ENCODE measurements around the gene OR8B4.
"Not testable (repeated sequence)": the region's sequence is repeated elsewhere in the genome, so short reads cannot be mapped to it uniquely, and the experiment has no call there.

OR8B4 gene

DNA sequence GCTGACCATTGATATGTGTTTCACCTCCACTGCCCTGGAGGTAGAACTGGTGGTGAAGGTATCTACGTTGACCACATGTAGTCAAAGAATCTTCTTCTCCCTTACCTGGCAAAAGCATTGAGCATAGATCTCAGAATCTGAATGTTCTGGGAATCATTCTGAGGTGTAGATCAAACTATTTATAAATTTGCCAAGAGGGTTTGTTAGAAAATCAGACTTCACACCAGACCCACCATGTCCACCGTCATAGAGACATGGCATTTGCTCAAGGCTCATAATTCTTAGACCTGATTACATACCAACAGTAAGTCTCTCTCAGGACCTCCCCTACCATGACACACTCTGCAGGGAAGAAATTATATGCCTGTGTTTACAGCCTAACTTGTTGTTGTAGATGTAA, 40.3 kb downstream of the OR8B4 start, which contains the start of gene OR8B2:
OR8B2 (minus strand) TSS at position 101 of the 400 bp plus-strand sequence. CDS start 1,156 bp downstream, outside the sequence.
- TF ChIP-seq, protein P1, sequence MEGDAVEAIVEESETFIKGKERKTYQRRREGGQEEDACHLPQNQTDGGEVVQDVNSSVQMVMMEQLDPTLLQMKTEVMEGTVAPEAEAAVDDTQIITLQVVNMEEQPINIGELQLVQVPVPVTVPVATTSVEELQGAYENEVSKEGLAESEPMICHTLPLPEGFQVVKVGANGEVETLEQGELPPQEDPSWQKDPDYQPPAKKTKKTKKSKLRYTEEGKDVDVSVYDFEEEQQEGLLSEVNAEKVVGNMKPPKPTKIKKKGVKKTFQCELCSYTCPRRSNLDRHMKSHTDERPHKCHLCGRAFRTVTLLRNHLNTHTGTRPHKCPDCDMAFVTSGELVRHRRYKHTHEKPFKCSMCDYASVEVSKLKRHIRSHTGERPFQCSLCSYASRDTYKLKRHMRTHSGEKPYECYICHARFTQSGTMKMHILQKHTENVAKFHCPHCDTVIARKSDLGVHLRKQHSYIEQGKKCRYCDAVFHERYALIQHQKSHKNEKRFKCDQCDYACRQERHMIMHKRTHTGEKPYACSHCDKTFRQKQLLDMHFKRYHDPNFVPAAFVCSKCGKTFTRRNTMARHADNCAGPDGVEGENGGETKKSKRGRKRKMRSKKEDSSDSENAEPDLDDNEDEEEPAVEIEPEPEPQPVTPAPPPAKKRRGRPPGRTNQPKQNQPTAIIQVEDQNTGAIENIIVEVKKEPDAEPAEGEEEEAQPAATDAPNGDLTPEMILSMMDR (conservative IDR thresholded peaks at IDR 0.05; ENCODE audit: low read depth, low read length), result no peak
- no peak within 1 kb of the TSS for H3K4me3 ChIP-seq (ENCODE audit: low read depth, low read length)
- DNase-seq (ENCODE audit: low read depth), result no peak

- not testable (repeated sequence) for DNase-seq (ENCODE audit: low read depth); H3K4me3 ChIP-seq (ENCODE audit: low read depth, low read length)
Observed at GRCh38 chr11:124382857-124383256, 41.8 kb downstream of the OR8B4 start.

- no peak overlapping the region for H3K4me3 ChIP-seq (ENCODE audit: low read depth, low read length)
- TF ChIP-seq, protein P1 (conservative IDR thresholded peaks at IDR 0.05; ENCODE audit: low read depth, low read length), result no peak
- DNase-seq (ENCODE audit: low read depth), result no peak
Observed at GRCh38 chr11:124380585-124380984, 44.1 kb downstream of the OR8B4 start.

DNA sequence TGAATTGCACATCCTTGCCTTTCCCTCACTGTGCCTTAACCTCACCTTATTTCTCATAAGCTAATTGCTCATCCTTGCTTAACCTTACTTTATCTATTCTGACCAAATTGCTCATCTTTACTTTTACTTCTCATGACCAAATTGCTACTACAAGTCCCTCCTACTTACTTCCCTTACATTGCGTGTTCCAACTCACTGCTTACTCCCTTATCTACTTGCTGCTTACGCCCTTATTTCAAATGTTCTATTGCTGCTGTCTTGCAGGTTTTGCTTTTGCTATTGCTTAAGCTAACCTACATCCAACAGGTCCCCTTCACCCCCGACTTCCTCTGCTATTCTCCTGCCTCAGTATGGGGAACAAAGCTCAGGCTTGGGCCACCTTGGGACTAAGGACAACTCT, 48.4 kb downstream of the OR8B4 start:
- DNase-seq (ENCODE audit: low read depth), result no peak
- H3K4me3 ChIP-seq (ENCODE audit: low read depth, low read length), result no peak overlapping the region
- TF ChIP-seq, protein P1 (conservative IDR thresholded peaks at IDR 0.05; ENCODE audit: low read depth, low read length), result no peak

Data from choroid plexus epithelial cell (primary cell).